Measurements from ENCODE around the gene FGFRL1.

The FGFRL1 gene

DNA sequence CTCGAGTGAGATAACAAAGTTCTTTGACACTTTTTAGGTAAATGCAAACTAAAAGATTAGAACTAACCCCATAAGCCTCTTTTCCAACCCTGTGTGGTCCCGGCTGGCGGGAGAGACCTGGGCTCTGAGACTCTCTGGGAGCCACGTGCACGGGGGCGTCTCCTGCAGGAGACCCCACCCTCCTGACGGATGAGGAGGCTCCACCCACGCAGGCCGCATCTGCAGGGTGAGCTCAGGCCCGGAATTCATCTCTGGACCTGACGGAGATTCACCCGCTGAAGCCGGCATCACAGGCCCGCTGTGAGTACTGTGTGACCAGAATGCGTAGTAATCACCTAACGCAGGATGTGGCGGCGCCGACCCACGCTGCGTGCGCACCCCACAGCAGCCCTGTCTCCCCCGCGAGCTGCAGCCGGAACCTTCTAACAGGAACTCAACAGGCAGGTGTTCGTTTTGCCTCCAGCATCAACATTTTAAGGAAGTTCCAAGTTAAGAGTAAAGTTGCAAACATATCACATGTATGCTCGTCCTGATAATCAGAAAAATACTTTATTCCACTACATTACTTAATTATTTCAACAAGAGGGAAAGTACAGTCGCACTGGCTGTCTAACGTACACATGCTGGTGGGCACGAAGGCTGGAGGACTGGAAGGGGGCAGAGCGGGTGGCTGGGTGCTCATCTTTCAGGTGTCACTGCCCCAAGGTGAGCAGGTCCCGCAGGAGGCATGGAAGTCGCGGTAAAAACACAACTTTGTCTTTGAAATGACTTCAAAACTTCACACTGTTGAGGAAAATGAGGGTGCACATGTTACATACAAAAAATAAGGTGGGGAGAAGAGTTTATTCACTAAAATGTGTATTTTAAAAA, 44.5 kb downstream of the FGFRL1 start:
- no peak for DNase-seq

GRCh38 chr4:1056671-1057402, 45.4 kb downstream of the FGFRL1 start:
- DNase-seq, result no peak

DNA sequence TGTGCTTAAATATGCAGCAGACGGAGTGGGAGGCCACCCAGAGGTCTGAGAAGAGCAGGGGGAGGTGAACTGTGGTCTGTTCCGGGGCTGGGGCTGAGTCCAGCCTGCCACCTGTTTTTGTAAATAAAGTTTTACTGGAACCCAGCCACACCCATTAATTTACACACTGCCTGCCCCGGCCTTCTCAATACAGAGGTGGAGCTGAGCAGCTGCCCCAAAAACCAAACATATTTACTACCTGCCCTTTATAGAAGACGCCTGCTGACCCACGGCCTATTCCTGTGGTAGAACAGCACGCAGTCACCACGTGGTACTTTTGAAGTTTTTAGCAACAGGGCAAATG, 45.9 kb downstream of the FGFRL1 start:
- no peak for DNase-seq

DNA sequence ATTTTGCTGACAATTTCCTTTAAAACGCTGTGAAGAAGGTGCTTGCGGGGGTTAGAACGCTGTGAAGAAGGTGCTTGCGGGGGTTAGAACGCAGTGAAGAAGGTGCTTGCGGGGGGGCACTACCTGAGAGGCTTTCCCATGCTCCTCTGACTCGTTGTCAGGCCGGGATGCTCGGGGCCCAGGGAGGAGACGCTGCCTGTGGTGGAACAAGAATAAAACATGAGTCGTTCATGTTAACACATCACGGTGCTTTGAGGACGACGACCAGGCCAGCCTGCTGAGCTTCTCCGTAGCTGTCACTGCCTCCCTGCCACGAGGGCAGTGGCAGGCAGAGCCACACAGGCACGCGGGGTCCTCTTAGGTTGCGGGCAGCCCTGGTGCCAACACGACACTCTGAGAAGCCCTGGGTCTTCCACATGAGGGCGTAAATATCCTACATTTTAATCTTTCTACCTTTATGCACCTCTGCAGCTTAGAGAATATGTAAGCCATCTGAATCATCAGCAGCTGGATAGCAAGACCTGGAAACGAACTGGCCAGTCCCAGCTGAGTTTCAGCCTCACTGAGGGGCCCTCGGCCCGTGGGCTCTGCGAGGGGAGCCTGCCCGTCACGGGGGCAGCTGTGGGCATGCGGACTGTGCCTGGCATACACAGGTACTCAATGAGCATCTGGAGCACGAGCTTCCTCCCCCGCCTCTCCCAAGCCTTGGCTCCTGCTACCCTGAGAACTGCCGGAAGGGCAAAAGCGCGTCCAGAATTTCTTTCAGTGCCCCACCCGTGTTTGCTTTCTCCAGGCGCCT, 47.0 kb downstream of the FGFRL1 start:
- DNase-seq, result no peak

DNA sequence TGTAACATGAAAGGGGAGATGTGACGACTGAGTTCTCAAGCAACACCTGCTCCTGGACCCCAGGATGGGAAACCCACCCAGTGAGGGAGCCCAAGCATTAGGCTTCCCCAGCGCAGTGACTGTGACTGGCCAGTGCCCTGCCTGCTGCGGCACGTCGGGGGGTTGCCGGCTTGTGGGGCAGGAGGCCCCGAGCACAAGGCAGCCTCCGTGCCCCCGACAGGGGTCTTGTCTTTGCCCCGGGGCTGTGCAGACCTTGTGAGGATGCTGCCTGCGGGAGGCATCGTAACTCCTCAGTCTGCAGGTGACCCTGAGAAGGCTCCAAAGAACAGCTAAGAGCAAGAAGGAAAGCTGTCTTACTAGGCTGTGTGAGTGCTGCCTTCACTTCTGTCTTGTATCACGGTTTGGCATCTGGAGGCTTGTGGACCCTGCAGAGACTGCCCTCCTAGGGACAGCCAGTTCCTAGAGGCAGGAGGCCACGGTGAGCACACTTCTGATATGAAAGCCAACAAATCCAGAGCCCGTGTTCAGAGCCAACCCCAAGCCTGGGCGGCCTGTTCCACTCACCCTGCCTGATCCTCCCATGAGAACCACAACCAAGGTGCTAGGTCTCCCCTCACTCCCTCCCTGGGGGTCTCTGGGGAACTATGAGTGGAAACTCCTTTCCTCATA, 47.7 kb downstream of the FGFRL1 start:
- DNase-seq, result no peak

DNA sequence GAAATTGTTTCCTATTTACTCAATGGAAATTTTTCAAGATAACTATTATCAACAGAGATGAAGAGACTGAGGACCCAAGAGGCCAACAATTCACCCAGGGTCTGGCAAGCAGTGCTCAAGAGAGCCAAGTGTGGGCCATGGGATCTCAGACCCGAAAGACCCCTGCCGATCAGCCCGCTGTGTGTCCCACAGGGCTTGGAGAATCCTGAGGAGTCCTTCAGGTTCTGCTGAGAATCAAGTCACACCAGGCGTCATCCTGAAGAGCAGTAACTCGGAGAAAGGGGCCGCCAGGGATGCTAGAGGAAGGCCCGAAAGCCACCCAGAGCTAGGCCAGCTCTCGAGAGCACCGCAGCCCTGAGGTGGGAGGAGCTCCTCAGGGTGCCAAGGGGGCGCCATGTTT, 48.7 kb downstream of the FGFRL1 start:
- no peak for DNase-seq

DNA sequence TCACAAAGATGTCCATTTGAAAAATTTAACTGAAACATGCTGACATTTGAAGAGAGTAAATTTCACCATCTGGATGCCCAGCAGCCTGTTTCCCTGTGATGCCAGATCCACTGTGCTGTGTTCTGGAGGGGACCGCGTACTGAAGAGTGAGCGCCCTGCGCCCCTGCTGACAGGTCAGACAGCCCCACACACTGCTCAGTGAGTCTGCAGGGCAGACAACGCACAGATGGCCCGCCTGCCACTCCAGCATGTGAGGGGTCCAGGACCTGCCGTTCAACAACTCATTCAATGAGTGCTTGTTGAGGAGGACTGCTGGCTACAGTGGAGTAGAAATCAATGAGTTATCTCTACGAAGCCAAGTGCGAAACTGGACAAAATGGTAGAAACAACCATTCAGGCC, 49.2 kb downstream of the FGFRL1 start:
- DNase-seq, result no peak

DNA sequence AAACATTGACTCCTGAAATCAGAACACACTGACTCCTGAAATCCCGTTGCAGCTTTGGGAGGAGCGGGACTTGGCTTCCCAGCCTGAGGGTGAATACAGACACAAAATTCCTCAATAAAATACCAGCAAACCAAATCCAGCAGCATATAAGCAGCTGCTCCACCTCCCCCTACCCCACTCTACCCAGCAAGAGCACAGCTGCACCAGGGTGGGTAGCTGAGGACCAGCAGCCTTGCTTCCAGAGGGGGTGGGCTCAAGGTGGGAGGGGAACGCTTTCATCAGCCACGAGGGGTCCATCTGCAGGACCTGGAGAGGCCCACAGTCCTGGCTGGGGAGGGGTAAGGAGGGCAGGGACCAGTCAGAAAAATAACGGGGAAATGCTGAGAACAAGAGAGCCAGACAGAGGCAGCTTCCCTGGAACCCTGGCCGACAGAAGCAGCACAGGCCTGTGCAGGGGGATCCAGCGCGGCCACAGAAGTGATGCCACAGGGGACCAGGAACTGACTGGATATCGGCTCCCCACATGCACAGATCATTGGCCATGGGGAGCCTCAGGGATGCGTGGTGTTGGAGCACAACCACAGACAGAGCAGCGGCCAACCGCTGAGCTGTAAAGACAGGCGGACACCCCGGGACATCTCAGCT, 49.8 kb downstream of the FGFRL1 start:
- no peak for DNase-seq

- no peak for DNase-seq
These were observed 50.3 kb downstream of the FGFRL1 start for GRCh38 chr4:1061760-1062159.

DNA sequence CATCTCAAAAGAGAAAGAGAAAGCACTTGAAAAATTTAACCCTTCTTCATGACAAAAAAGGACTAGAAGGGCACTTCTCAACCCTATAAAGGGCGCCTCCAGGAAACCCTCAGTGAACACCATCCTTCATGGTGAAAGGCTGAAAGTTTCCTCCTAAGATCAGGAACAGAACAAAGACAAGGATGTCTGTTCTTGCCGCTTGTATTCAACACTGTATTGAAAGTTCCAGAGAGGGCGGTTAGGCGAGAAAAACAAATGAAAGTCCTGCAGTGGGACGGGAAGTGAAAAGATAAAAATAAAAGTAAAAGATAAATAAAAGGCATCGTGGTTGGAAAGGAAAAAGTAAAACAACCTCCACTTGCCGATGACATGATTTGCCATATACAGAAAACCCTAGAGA, 51.0 kb downstream of the FGFRL1 start:
- DNase-seq, result no peak

DNA sequence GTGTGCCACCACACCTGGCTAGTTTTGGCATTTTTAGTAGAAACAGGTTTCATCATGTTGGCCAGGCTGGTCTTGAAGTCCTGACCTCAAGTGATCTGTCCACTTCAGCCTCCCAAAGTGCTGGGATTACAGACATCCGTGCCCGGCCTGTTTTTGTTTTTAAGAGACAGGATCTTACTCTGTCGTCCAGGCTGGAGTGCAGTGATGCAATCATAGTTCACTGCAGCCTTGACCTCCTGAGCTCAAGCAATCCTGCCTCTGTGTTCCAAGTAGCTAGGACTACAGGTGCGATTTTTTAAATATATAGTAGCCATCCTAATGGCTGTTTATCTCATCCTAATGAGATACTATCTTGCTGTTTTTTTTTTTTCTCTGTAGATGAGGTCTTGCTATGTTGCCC, 54.3 kb downstream of the FGFRL1 start:
- DNase-seq, result no peak

DNA sequence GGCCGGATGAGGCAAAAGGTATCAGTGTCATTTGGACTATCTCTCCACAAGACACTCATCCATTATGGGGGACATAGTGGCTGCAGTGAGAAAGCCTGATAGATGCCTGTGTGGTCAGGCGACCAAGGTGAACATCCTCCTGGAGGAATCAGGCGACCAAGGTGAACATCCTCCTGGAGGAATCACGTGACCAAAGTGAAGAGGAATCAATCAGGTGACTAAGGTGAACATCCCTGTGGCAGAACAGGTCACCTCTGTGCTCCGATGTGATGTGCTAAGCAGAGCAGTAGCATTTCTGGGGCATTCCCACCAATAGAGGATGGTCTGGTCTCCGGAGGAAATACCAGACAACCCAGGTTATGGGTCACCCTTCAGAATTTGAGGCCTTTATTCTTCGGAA, 58.0 kb downstream of the FGFRL1 start:
- no peak for DNase-seq

- DNase-seq, result peak; percentile 7
These were observed 61.5 kb downstream of the FGFRL1 start for GRCh38 chr4:1072830-1073446.

- no peak for DNase-seq
These were observed 62.7 kb downstream of the FGFRL1 start for GRCh38 chr4:1074077-1074476.

- no peak for DNase-seq
These were observed 63.8 kb downstream of the FGFRL1 start for GRCh38 chr4:1075225-1075624.

GRCh38 chr4:1075809-1076699, 64.6 kb downstream of the FGFRL1 start:
- DNase-seq, result no peak
